GM18517 (cell line): ENCODE results near the gene SYNGR3.

Experiments used
- ATAC-seq: cut with Tn5 transposase; IDR thresholded peaks from one replicate; pipeline ENCODE4 v1.9.1; 2021; ENCODE audit warnings: mild to moderate bottlenecking, moderate library complexity; ENCODE audit not compliant: unreplicated experiment

The SYNGR3 gene

GRCh38 chr16:1976216-1976520 is 13.6 kb upstream of the SYNGR3 start:
- ATAC-seq: no peak

- no peak for ATAC-seq
Observed at GRCh38 chr16:1976951-1977874, 12.6 kb upstream of the SYNGR3 start.

- no peak for ATAC-seq
Observed at GRCh38 chr16:1977875-1978268, 11.9 kb upstream of the SYNGR3 start.

- ATAC-seq: no peak
Observed at GRCh38 chr16:1978476-1979120, 11.2 kb upstream of the SYNGR3 start.

DNA sequence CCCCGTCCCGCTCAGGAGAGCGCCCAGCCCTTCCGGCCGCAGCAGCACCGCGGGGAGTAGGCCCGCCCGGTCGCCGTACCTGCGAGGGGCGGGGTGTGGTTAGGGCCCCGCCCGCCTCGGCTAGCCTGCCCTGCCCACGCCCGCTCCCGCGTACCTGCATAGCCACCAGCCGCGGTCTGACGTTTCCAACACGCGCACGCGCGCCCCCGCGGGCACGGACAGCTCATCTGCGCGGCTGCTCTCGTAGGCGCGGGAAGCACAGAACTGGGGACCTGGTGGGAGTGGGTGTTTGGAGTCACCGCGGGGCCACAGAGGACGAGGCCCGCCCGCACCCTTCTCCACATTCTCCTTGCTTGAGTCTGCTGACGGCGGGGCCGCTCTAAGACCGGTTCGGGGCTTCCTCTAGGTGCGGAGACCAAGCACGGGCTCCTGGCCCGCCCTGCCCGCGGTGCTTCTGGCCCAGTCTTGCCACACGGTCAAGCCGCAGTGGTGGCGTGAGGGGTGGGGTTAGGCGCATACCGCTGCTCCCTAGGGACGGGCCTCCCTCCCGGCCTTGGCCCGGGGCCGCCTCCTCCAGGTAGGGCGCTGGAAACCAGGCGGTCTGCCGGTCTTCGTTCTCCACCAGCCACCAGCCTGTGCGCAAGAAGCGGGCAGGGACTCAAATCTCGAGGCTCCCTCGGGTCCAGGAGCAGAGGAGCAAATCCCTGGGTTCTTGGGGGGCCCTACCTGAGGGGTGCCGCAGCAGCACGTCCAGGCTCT is 10.3 kb upstream of the SYNGR3 start:
- no peak for ATAC-seq

DNA sequence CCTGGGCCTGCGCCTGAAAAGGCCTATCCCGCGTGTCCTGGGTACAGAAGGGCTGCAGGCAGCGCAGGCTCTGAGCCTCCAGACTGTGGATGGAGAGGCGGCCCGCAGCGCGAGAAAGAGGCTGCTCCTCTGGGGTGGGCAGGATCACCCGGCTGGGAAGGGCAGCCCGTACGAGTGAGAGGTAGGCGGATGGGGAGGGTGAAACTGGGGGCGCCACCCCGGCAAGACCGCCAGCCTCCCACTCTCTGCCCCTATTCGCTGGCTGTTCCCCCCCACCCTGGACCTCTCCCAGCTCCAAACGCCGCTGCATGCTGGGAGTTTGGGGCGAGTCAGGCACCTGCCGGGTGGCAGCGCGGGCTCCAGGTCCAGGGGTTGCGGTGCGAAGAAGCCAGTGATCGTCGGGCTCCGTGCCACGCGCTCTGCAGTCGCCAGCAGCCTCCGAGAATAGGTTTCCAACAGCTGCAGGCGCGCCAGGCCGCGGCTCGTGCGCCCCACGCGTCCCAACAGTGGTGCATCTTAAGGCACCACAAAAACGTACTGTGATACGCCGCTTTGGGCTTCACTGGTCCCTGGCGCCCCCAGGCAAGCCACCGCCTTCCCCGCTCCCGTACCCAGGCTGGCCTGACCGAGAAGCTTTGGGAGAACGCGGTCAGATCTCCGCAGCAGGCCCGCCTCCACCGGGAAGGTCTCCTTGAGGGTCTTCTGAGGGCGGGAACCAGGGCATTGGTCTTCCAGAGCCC is 9.6 kb upstream of the SYNGR3 start:
- no peak for ATAC-seq

- ATAC-seq: no peak
Observed at GRCh38 chr16:1980770-1981087, 9.0 kb upstream of the SYNGR3 start.

DNA sequence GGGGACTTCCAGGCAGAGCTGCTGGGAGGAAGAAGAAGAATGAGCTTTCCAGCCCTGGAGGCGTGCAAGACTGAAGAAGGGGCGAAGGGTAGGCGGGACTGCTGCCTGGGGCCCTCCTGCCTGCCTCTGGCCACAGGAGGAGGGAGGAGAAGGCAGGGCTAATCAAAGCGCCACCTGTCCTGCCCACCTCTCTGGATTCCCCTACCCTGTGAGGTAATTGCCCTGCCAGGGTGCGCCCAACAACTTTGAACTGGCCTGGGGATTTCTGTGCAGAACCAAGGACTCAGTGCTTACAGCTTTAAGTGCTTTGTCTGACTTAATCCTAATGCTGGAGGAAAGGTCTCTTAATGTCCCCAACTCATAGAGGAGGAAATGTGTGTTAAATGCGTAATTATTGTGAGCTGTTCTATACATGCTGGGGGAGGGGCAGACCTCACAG is 8.4 kb upstream of the SYNGR3 start, which contains the start of gene NOXO1:
NOXO1 (minus strand) TSS at position 72 of the 439 bp plus-strand sequence. CDS start 290 bp downstream, outside the sequence.
- no peak for ATAC-seq

- ATAC-seq: no peak
Observed at GRCh38 chr16:1982013-1982433, 7.7 kb upstream of the SYNGR3 start.

DNA sequence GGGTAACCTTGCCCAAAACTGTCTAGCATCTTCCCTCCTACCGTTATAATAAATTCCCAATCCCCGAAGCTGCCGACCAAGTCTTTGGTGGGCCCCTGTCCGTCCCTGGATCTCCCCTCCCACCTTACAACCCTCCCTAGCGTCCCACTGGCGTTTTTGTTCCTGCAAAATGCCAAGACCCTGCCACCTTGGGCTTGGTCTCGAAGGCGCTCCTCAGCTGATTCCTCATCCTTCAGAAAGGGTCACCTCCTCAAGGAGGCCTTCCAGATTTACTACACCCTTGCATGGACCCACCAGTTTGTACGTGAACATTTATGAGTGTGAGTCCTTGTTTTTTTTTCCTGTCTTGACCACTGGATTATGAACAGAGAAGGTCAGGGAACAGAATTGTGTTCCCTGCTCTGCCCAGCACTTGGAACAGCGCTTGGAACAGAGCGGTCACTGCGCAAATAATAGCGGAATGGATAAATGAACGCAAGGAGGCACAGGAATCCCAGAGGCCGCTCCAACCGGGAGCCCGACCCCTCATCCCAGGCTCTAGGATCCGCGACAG is 6.7 kb upstream of the SYNGR3 start:
- ATAC-seq: no peak

GRCh38 chr16:1983544-1984346 is 6.0 kb upstream of the SYNGR3 start, which contains the start of gene GFER:
Gene GFER, plus strand, starts transcription at chr16:1984193. Its CDS starts 26 bp downstream, at chr16:1984219.
- ATAC-seq: peak; percentile 68

DNA sequence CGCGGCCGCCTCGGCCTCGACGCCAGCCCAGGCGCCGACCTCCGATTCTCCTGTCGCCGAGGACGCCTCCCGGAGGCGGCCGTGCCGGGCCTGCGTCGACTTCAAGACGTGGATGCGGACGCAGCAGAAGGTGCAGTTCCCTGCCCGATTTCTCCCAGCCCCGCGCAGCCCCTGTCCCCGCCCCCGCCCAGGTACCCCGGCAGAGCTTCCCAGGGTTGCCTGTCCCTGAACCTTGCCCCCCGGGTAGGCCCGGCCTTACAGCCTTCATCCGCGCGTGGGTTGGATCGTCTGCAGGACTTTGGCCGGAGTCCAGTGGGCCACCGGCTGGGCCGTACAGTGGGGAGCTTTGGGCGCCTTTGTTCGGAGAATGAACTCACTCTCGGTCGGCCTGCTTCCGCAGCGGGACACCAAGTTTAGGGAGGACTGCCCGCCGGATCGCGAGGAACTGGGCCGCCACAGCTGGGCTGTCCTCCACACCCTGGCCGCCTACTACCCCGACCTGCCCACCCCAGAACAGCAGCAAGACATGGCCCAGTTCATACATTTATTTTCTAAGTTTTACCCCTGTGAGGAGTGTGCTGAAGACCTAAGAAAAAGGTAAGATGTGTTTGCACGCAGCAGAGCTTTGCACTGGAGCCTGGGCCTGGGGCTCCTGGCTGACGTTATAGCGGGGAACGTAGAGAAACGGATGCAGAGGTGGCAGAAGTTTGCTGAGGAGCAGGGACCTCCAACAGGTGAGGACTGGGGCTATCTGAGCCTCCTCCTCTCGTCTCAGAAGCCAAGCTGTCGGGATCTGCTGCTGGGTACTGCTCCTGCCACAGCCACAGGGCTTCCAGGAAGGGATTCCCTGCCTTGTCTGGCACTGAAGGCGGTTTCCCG is 5.2 kb upstream of the SYNGR3 start:
- ATAC-seq: peak; percentile 3

- no peak for ATAC-seq
Observed at GRCh38 chr16:1985466-1986150, 4.2 kb upstream of the SYNGR3 start.

DNA sequence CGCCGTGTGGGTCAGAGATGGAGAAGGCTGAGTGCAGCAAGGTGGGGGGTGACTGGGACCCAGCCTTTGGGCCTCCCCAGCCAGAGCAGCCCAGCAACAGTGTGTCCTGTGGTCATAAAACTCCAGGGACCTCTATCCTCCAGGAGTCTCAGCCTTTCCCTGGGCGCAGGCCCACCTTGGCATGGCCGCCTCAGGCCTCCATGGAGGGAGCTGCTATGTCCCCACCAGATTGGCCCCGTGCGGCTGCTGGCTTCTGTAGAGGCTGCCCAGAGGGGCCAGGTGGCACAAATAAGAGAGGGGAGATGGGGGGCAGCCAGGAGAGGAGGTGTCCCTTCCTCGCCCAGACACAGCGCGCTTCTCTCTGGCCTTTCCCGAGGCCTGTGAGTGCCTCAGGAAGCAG is 2.6 kb upstream of the SYNGR3 start:
- no peak for ATAC-seq

GRCh38 chr16:1990101-1990350 is 256 bp downstream of the SYNGR3 start:
- no peak for ATAC-seq

DNA sequence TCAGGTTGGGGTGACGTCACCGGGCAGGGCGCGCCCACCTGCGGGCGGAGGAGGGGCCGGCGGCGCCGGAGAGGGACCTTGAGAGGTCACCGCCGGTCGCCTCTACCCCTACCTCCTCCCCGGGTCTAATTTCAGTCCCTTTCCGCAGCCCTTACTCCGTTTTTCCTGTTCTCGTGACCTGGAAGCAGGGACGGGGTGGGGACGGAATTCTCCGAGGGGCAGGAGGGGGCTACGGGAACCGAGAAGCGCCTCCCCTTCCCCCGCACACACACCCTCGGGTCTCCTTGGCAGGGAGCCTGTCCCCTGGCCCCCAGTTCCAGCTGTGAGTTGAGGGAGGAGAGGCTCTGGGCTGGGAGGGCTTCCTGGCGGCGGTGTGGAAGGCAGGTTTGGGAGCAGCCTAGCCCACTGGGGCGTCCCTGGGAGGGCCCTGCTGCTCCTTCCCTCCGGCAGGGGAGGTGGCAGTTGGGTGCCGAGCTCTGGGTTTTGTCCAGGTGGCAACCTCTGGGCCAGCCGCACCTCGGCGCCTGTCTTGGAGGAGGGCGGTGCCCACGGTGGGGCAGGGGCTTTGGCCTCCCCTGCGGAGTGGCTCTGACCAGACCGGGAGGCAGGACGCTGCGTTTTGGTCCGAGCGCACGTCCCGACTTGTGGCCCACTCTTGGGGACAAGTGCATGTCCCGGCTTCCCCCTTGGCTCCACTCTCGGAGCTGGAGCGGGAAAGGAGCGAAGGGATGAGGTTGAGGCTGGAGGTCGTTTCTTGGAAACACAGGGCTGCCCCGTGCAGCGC is 773 bp downstream of the SYNGR3 start:
- peak; percentile 14 for ATAC-seq

DNA sequence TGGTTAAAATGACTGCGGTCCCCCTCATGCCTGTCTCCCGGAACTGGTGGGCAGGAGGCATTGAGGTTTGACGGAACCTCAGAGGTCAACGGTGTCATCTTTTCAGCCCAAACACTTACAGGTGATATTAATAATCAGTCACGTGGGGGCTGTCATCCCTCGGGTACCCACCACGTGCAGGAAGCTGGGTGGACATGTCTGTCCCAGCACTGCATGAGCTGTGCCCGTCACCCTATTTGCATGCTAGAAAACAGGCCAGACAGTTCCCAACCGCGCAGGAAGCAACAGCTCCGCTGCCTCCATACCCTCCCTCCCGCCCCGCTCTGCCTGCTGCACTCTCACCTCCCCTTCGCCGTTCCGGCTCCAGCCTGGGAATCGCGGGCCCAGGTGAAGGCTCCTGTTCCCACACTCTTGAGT is 1.4 kb downstream of the SYNGR3 start:
- ATAC-seq: peak; percentile 43

GRCh38 chr16:1991588-1991947 is 1.8 kb downstream of the SYNGR3 start:
- ATAC-seq: peak; percentile 22
